ENCODE measurements around the gene SYCE3.

DNA sequence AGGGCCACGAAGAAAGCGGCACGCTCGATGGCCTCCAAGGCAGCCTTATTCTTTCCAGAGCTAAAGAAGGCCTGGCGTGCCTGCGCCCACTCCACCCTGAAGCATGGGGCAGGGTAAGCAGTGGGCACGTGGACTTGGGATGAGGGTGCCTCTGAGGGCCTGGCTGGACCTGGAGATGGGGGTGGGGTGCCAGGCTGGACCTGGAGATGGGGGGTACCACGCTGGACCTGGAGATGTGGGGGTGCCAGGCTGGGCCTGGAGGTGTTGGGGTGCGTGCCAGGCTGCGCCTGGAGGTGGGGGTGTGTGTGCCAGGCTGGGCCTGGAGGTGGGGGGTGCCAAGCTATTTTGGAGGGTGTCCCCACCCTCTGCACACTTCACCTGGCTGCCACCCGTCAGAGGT is 10.2 kb upstream of the SYCE3 start:
- no peak for TF ChIP-seq CTCF (IDR thresholded peaks at IDR 0.05)
- no peak for TF ChIP-seq EP300 (IDR thresholded peaks at IDR 0.05; ENCODE audit: borderline replicate concordance in 1 of 2, low read depth in 1 of 2, low read length in 1 of 2)
- TF ChIP-seq, protein P1, sequence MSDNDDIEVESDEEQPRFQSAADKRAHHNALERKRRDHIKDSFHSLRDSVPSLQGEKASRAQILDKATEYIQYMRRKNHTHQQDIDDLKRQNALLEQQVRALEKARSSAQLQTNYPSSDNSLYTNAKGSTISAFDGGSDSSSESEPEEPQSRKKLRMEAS (IDR thresholded peaks at IDR 0.05; ENCODE audit: low read depth), result no peak
- no peak for TF ChIP-seq USF1 (IDR thresholded peaks at IDR 0.05; ENCODE audit: borderline replicate concordance, low read depth)
- TF ChIP-seq, protein P2, sequence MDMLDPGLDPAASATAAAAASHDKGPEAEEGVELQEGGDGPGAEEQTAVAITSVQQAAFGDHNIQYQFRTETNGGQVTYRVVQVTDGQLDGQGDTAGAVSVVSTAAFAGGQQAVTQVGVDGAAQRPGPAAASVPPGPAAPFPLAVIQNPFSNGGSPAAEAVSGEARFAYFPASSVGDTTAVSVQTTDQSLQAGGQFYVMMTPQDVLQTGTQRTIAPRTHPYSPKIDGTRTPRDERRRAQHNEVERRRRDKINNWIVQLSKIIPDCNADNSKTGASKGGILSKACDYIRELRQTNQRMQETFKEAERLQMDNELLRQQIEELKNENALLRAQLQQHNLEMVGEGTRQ (IDR thresholded peaks at IDR 0.05; ENCODE audit: borderline replicate concordance, low read depth, low read length), result no peak
- TF ChIP-seq TCF12 (IDR thresholded peaks at IDR 0.05), result no peak
- no peak for TF ChIP-seq TEAD4 (IDR thresholded peaks at IDR 0.05; ENCODE audit: borderline replicate concordance, insufficient read depth)
- TF ChIP-seq CHD2 (IDR thresholded peaks at IDR 0.05; ENCODE audit: low read length, partially characterized antibody), result no peak
- TF ChIP-seq NRF1 (IDR thresholded peaks at IDR 0.05; ENCODE audit: low read depth, low read length), result no peak
- TF ChIP-seq RFX5 (IDR thresholded peaks at IDR 0.05; ENCODE audit: low read length), result no peak
